Progenitor cell of endocrine pancreas (in vitro differentiated cells): ENCODE measurements around the gene PPP1R36. TPM values are rescaled to one million over a fixed set of nuclear protein-coding genes. Genes with fewer than 3 reads are reported as not detected.

Experiments
- DNase-seq: peaks from one replicate; pipeline ENCODE4 v3.0.0; 2021; ENCODE audit warnings: low spot score; ENCODE audit not compliant: unreplicated experiment
- H3K27ac Mint-ChIP-seq: 2 replicates; pipeline ENCODE4 v1.8.0; 2021; ENCODE audit warnings: mild to moderate bottlenecking, moderate library complexity, mixed read lengths
- H3K27me3 Mint-ChIP-seq: 2 replicates; pipeline ENCODE4 v1.8.0; 2021; ENCODE audit warnings: mixed read lengths
- H3K36me3 Mint-ChIP-seq: 2 replicates; pipeline ENCODE4 v1.8.0; 2022; ENCODE audit warnings: mixed read lengths; ENCODE audit not compliant: insufficient read depth
- H3K4me1 Mint-ChIP-seq: 2 replicates; pipeline ENCODE4 v1.8.0; 2021; ENCODE audit warnings: low read depth, mixed read lengths
- H3K4me3 Mint-ChIP-seq: 2 replicates; pipeline ENCODE4 v1.8.0; 2021; ENCODE audit warnings: low read depth, mild to moderate bottlenecking, moderate library complexity, mixed read lengths
- H3K9me3 Mint-ChIP-seq: 2 replicates; pipeline ENCODE4 v1.8.0; 2021; ENCODE audit warnings: low read depth, mixed read lengths
- total RNA-seq: library from RNA; stranded (reverse); gene quantifications from 2 replicates; pipeline ENCODE4 v1.2.1, GENCODE V29; 2021
- TF ChIP-seq, protein P1 (sequence below): fragments of 200-600 bp; sonication (generic); IDR thresholded peaks from one replicate; pipeline ENCODE4 v1.5.0; 2021; ENCODE audit warnings: antibody characterized with exemption, mild to moderate bottlenecking; ENCODE audit not compliant: unreplicated experiment

Gene PPP1R36
- total RNA-seq, 1 donor from 2014 or later = 0.79 TPM

DNA sequence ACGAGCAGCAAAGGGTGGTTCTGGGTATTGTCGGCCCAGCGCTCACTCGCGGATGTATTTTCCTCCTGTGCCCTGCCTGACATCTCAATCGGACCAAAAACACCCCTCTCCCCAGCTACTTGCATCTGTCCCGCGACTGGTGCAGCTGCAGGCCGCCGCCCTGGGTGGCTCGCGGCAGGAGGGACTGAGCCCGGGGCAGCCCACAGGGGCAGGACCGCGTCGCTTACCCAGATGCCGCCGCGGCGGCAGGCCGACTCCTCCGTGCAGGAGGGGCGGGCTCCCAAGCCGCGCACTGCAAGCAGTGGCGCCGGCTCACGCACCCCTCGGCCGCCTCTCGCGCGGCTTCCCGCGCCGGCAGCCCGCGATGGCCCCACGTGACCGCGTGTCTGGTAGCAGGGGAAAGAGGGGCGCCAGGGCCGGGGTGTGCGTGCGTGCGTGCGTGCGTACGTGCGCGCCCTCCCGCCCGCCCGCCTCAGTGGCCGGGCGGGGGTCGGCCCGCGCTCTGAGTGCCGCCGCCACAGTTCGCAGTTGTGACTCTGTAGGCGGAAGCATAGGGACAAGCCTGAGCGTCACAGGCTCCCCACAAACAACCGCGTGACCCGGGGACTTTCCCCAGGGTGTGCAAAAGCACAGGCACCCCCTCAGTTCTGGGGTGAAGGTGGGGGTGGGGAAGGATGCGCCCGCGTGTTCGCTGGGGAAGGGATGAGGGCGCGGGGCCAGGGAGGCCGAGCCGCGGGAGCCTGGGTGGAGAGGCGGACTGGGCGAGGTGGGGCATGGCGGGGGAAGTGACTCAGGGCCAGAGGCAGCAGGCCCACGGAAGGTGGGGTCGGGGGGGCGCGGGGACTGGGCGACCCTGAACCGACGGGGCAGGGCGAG, 46.1 kb upstream of the PPP1R36 start, which contains the start of gene ZBTB25:
TSS of gene ZBTB25 (minus strand) at position 405 of the 876 bp plus-strand sequence. CDS start 13,305 bp downstream, outside the sequence.
- TF ChIP-seq, protein P1, sequence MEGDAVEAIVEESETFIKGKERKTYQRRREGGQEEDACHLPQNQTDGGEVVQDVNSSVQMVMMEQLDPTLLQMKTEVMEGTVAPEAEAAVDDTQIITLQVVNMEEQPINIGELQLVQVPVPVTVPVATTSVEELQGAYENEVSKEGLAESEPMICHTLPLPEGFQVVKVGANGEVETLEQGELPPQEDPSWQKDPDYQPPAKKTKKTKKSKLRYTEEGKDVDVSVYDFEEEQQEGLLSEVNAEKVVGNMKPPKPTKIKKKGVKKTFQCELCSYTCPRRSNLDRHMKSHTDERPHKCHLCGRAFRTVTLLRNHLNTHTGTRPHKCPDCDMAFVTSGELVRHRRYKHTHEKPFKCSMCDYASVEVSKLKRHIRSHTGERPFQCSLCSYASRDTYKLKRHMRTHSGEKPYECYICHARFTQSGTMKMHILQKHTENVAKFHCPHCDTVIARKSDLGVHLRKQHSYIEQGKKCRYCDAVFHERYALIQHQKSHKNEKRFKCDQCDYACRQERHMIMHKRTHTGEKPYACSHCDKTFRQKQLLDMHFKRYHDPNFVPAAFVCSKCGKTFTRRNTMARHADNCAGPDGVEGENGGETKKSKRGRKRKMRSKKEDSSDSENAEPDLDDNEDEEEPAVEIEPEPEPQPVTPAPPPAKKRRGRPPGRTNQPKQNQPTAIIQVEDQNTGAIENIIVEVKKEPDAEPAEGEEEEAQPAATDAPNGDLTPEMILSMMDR = no peak
- no peaks in the 10 kb centered on the region for H3K36me3 Mint-ChIP-seq
- peak within 1 kb of the TSS; percentile 100 for H3K27ac Mint-ChIP-seq
- DNase-seq = peak; percentile 91
- peak within 1 kb of the TSS; percentile 77 for H3K4me3 Mint-ChIP-seq
- peaks cover 37% of the 10 kb centered on the region for H3K4me1 Mint-ChIP-seq
- no peaks in the 10 kb centered on the region for H3K27me3 Mint-ChIP-seq
- no peaks in the 10 kb centered on the region for H3K9me3 Mint-ChIP-seq

DNA sequence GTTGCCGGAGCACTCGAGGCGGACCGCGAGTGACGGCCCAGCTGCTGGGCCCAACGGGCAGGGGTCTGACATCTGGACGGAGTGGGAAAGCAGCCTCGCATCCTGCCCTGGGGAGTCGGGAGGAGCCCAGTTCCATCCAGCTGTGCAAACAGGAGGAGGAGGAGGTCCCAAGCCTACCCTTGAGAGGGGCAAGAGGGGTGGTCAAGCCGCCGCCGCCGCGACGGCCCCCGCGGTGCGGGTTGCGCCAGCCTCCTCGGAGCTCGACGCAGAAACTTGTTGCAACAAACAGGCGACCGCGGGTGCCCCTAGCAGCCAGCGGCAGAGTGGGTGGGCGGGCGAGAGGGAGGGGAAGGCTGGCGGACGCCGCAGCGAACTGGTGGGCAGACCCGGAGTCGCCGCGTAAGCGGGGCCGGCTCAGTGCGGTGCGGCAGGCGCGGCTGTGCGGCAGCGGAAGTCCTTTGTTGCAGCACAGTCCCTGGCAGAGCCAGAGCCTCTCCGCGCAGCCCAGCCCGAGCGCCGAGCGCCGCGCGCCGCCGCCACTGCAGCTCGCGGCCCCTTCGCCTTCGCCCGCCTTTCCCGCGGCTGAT, 45.4 kb upstream of the PPP1R36 start, which contains the start of gene ZBTB1:
TSS of gene ZBTB1 (plus strand) at position 461 of the 587 bp plus-strand sequence. CDS start 16,735 bp downstream, outside the sequence.
- peak; percentile 76 for DNase-seq
- Mint-ChIP-seq H3K4me3 (peak within 1 kb of the TSS; percentile 77), H3K36me3 (no peaks in the 10 kb centered on the region), H3K27me3 (no peaks in the 10 kb centered on the region), H3K4me1 (peaks cover 43% of the 10 kb centered on the region), H3K27ac (peak within 1 kb of the TSS; percentile 100), H3K9me3 (no peaks in the 10 kb centered on the region)
- TF ChIP-seq, protein P1 = no peak

DNA sequence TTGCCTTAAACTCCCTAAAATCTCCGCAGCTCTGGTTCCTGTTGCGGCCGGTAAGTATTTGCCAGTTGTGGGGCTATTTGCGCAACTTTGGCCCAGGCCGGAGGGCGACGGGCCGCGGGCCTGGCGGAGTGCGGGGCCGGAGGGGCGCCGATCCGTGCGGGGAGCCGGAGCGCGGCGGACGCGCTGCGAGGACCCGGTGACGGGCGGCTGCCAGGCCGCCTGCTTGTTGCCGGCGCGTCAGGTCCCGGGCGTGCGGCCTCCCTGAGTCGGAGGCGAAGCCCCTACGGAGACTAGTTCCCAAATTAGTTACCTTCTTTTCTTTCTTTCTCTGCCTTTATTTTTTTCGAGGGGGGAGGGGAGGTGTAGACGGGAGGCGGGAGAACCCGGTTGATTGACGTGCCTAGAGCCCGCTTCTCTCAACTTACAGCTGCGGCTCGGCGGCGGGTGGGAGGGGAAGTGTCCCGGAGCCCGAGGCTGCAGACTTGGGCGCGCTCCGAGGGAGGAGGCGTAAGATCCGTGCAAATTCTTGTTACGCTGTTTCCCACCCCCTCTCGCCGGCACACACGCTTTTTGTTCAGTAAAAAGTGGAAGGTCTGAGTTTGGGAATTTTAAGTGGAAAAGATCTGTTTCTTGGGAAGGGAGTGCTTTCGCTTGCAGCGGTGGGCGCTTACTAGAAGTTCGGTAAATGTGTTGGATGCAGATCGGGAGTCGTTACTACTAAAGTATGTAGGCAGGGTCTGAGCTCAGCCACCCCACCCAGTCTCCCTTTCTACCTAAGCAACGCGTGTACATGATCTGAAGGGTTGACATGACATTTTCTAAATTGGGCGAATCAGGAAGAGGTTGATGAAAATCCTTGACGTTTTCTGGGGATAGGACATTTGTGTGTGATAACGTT, 44.6 kb upstream of the PPP1R36 start:
- peak; percentile 62 for DNase-seq
- Mint-ChIP-seq H3K36me3 (no peaks in the 10 kb centered on the region), H3K4me1 (peaks cover 40% of the 10 kb centered on the region), H3K9me3 (no peaks in the 10 kb centered on the region), H3K4me3 (peak overlapping the region; percentile 77), H3K27ac (peak overlapping the region; percentile 100), H3K27me3 (no peaks in the 10 kb centered on the region)
- TF ChIP-seq, protein P1 = no peak

DNA sequence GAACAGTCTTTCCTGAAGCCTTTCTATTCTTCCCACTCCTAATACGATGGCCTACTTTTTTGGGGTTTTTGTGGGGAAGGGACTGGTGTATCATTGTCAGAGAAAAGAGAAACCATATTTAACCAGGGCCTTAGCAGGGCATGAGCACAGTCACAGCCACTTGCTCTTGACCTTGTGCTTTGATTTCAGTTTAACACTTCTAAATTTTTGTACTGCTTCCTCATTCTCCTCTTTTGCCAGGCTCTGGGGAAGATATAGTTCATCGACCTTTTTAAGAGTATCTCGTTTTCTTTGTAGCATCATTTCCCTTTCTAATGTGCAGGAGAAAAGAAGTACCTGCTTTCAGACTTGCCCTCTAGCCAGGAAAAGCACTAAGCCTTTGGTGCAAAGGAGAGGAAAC, 43.0 kb upstream of the PPP1R36 start:
- Mint-ChIP-seq H3K36me3 (no peaks in the 10 kb centered on the region), H3K27ac (no peak overlapping the region), H3K4me1 (peaks cover 37% of the 10 kb centered on the region), H3K9me3 (no peaks in the 10 kb centered on the region), H3K27me3 (no peaks in the 10 kb centered on the region), H3K4me3 (peak overlapping the region; percentile 22)
- DNase-seq = no peak
- TF ChIP-seq, protein P1 = no peak
